Activated CD4-positive, alpha-beta T cell treated with anti-CD3 and anti-CD28 coated beads for 24 hours (primary cell): ENCODE measurements around the gene TRAF3.
"Not testable (repeated sequence)": the region's sequence is repeated elsewhere in the genome, so short reads cannot be mapped to it uniquely, and the experiment has no call there.

ENCODE experiments used
- DNase-seq, 2 donors: peaks; one replicate each; pipeline ENCODE4 v3.0.0-alpha.2; 2020; ENCODE audit warnings: low read depth in 2 of 2

TRAF3 gene

GRCh38 chr14:102891556-102891955 is 114.3 kb downstream of the TRAF3 start:
- no peak for DNase-seq

- DNase-seq: no peak
Measured at GRCh38 chr14:102892651-102893050, 115.4 kb downstream of the TRAF3 start.

- DNase-seq: no peak
Measured at GRCh38 chr14:102893452-102893851, 116.2 kb downstream of the TRAF3 start.

GRCh38 chr14:102896735-102897134 is 119.5 kb downstream of the TRAF3 start:
- DNase-seq: not testable (repeated sequence)

GRCh38 chr14:102897299-102898027 is 120.2 kb downstream of the TRAF3 start:
- no peak for DNase-seq

- DNase-seq: no peak
Measured at GRCh38 chr14:102898298-102898697, 121.0 kb downstream of the TRAF3 start.

- no peak for DNase-seq
Measured at GRCh38 chr14:102898776-102899515, 121.7 kb downstream of the TRAF3 start.

- DNase-seq: no peak
Measured at GRCh38 chr14:102899516-102899900, 122.3 kb downstream of the TRAF3 start.

GRCh38 chr14:102900631-102901571 is 123.7 kb downstream of the TRAF3 start:
- DNase-seq: no peak

- no peak for DNase-seq
Measured at GRCh38 chr14:102901633-102902032, 124.4 kb downstream of the TRAF3 start.

- no peak for DNase-seq
Measured at GRCh38 chr14:102902086-102902485, 124.8 kb downstream of the TRAF3 start.

- no peak for DNase-seq
Measured at GRCh38 chr14:102902523-102903247, 125.4 kb downstream of the TRAF3 start.

GRCh38 chr14:102903248-102903888 is 126.1 kb downstream of the TRAF3 start:
- DNase-seq: no peak

GRCh38 chr14:102903889-102904512 is 126.8 kb downstream of the TRAF3 start:
- DNase-seq: no peak

GRCh38 chr14:102905116-102906108 is 128.2 kb downstream of the TRAF3 start:
- DNase-seq: no peak

GRCh38 chr14:102906616-102907302 is 129.5 kb downstream of the TRAF3 start:
- no peak for DNase-seq

GRCh38 chr14:102907303-102907844 is 130.1 kb downstream of the TRAF3 start:
- no peak for DNase-seq

- no peak for DNase-seq
Measured at GRCh38 chr14:102907980-102908730, 130.9 kb downstream of the TRAF3 start.
